DOHH2 (cell line): ENCODE data around the gene TBL1XR1.

ENCODE experiments used
- EZH2phosphoT487 ChIP-seq: fragments of 200-600 bp; sonication (generic); IDR thresholded peaks from 2 replicates; pipeline ENCODE4 v1.6.1; 2017; ENCODE audit warnings: borderline replicate concordance, mild to moderate bottlenecking, antibody characterized with exemption, low read length, moderate library complexity, mixed read lengths
- TF ChIP-seq, protein P1 (sequence below): fragments of 200-600 bp; sonication (generic); IDR thresholded peaks from one replicate; pipeline ENCODE4 v1.5.1; 2014; ENCODE audit warnings: antibody characterized with exemption, mild to moderate bottlenecking, low read depth, low read length; ENCODE audit not compliant: poor library complexity, severe bottlenecking

GRCh38 chr3:177041730-177042551, 155.3 kb downstream of the TBL1XR1 start:
- TF ChIP-seq, protein P1, sequence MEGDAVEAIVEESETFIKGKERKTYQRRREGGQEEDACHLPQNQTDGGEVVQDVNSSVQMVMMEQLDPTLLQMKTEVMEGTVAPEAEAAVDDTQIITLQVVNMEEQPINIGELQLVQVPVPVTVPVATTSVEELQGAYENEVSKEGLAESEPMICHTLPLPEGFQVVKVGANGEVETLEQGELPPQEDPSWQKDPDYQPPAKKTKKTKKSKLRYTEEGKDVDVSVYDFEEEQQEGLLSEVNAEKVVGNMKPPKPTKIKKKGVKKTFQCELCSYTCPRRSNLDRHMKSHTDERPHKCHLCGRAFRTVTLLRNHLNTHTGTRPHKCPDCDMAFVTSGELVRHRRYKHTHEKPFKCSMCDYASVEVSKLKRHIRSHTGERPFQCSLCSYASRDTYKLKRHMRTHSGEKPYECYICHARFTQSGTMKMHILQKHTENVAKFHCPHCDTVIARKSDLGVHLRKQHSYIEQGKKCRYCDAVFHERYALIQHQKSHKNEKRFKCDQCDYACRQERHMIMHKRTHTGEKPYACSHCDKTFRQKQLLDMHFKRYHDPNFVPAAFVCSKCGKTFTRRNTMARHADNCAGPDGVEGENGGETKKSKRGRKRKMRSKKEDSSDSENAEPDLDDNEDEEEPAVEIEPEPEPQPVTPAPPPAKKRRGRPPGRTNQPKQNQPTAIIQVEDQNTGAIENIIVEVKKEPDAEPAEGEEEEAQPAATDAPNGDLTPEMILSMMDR, result no peak
- no peak for TF ChIP-seq EZH2phosphoT487
